Neuronal stem cell (in vitro differentiated cells): ENCODE measurements around the gene COL6A1.
A peak's percentile ranks its signal among the peaks of the same experiment; 100 is the strongest.

Source experiments
- DNase-seq: peaks from one replicate; pipeline ENCODE4 v3.0.0-alpha.2; 2013; ENCODE audit warnings: low spot score
- H2AFZ ChIP-seq: one replicate; pipeline ENCODE4 v1.6.1; 2013; ENCODE audit warnings: mild to moderate bottlenecking, low read length, inconsistent platforms
- H2AK5ac ChIP-seq: 2 replicates; pipeline ENCODE4 v1.6.1; 2013; ENCODE audit warnings: low read depth, mild to moderate bottlenecking, inconsistent platforms, low read length, moderate library complexity, mixed read lengths
- H2BK120ac ChIP-seq: 2 replicates; pipeline ENCODE4 v1.6.1; 2013; ENCODE audit warnings: low read depth, mild to moderate bottlenecking, inconsistent platforms, low read length, moderate library complexity, mixed read lengths
- H2BK12ac ChIP-seq: one replicate; pipeline ENCODE4 v1.6.1; 2013; ENCODE audit warnings: low read length, inconsistent platforms
- H2BK15ac ChIP-seq: 2 replicates; pipeline ENCODE4 v1.6.1; 2013; ENCODE audit warnings: mild to moderate bottlenecking, low read length, inconsistent platforms, mixed read lengths
- H2BK5ac ChIP-seq: one replicate; pipeline ENCODE4 v1.6.1; 2013; ENCODE audit warnings: inconsistent platforms, mild to moderate bottlenecking, low read length, moderate library complexity
- H3K14ac ChIP-seq: one replicate; pipeline ENCODE4 v1.6.1; 2013; ENCODE audit warnings: low read length, inconsistent platforms
- H3K18ac ChIP-seq: 2 replicates; pipeline ENCODE4 v1.6.1; 2013; ENCODE audit warnings: low read length, inconsistent platforms
- H3K23ac ChIP-seq: 2 replicates; pipeline ENCODE4 v1.6.1; 2013; ENCODE audit warnings: low read depth, mild to moderate bottlenecking, mixed read lengths, low read length, inconsistent platforms; ENCODE audit not compliant: poor library complexity
- H3K27ac ChIP-seq: replicated peaks from 3 replicates; pipeline ENCODE4 v1.5.1; 2013; ENCODE audit warnings: low read length, inconsistent platforms
- H3K27me3 ChIP-seq, 3 experiments: 2 replicates each; pipeline ENCODE4 v1.6.1; 2013; ENCODE audit warnings: low read length in 3 of 3, mild to moderate bottlenecking in 2 of 3, inconsistent platforms in 1 of 3, low read depth in 1 of 3, mixed read lengths in 1 of 3, moderate library complexity in 1 of 3; ENCODE audit not compliant: control insufficient read depth in 3 of 3, insufficient read depth in 3 of 3
- H3K36me3 ChIP-seq, 2 donors: replicated peaks in 1 of 2; 2 replicates each; pipeline ENCODE4 v1.6.1; 2013; ENCODE audit warnings: low read length in 2 of 2; ENCODE audit not compliant: control insufficient read depth in 2 of 2, insufficient read depth in 2 of 2
- H3K4ac ChIP-seq: 2 replicates; pipeline ENCODE4 v1.6.1; 2013; ENCODE audit warnings: inconsistent platforms, mild to moderate bottlenecking, low read length, moderate library complexity
- H3K4me1 ChIP-seq, 2 donors: 1 replicate in 1 of 2; 2 replicates in 1 of 2; pipeline ENCODE4 v1.6.1; 2013; ENCODE audit warnings: low read length in 2 of 2, low read depth in 1 of 2; ENCODE audit not compliant: control insufficient read depth in 2 of 2, insufficient read depth in 1 of 2
- H3K4me2 ChIP-seq: one replicate; pipeline ENCODE4 v1.6.1; 2013; ENCODE audit warnings: mild to moderate bottlenecking, low read length, inconsistent platforms; ENCODE audit not compliant: insufficient read depth, poor library complexity, severe bottlenecking
- H3K4me3 ChIP-seq, 2 donors: 2 replicates each; pipeline ENCODE4 v1.5.1; 2013; ENCODE audit warnings: low read length in 2 of 2, mild to moderate bottlenecking in 2 of 2, inconsistent platforms in 1 of 2, moderate library complexity in 1 of 2
- H3K79me1 ChIP-seq: one replicate; pipeline ENCODE4 v1.6.1; 2013; ENCODE audit warnings: low read depth, mild to moderate bottlenecking, inconsistent platforms, low read length, moderate library complexity
- H3K9ac ChIP-seq: one replicate; pipeline ENCODE4 v1.6.1; 2013; ENCODE audit warnings: mild to moderate bottlenecking, low read depth, low read length, inconsistent platforms; ENCODE audit not compliant: poor library complexity
- H3K9me3 ChIP-seq, 2 donors: replicated peaks in 1 of 2; 2 replicates each; pipeline versions ENCODE3 to v1.6.1; 2013; ENCODE audit warnings: low read length in 2 of 2, mild to moderate bottlenecking in 2 of 2, inconsistent platforms in 1 of 2, low read depth in 1 of 2, mixed read lengths in 1 of 2, moderate library complexity in 1 of 2; ENCODE audit not compliant: control insufficient read depth in 2 of 2, insufficient read depth in 1 of 2
- H4K8ac ChIP-seq: one replicate; pipeline ENCODE4 v1.6.1; 2013; ENCODE audit warnings: low read depth, mild to moderate bottlenecking, inconsistent platforms, low read length, moderate library complexity
- H4K91ac ChIP-seq: one replicate; pipeline ENCODE4 v1.6.1; 2013; ENCODE audit warnings: low read length, low read depth, mild to moderate bottlenecking, inconsistent platforms; ENCODE audit not compliant: poor library complexity
- WGBS, 2 donors: extraction: QIAGEN DNeasy Blood & Tissue Kit; methylation state at CpG; one replicate each; pipeline ENCODE4 v1.1.7; 2013; ENCODE audit warnings: missing lambda C conversion rate in 2 of 2, mixed read lengths in 1 of 2; ENCODE audit not compliant: insufficient read length in 2 of 2, insufficient replicate concordance in 1 of 2; ENCODE audit errors: extremely low coverage in 2 of 2; 5-methylcytosine and 5-hydroxymethylcytosine counted together

The COL6A1 gene

GRCh38 chr21:45976701-45977311 lies 4.8 kb upstream of the COL6A1 start:
- H2BK5ac ChIP-seq: no peak overlapping the region
- no peaks in the 10 kb centered on the region for H3K79me1 ChIP-seq
- no peak overlapping the region for H4K8ac ChIP-seq
- DNase-seq: no peak
- no peak overlapping the region for H3K23ac ChIP-seq
- H3K9ac ChIP-seq: no peak overlapping the region
- peak overlapping the region; percentile 92 for H2BK15ac ChIP-seq
- H3K36me3 ChIP-seq: no peaks in the 10 kb centered on the region
- no peak overlapping the region for H3K4ac ChIP-seq
- H3K9me3 ChIP-seq: no peaks in the 10 kb centered on the region
- no peak overlapping the region for H2BK12ac ChIP-seq
- H2AK5ac ChIP-seq: no peak overlapping the region
- no CpG with 5 or more reads among the region's 11 CpGs for WGBS, 2 donors
- H3K4me3 ChIP-seq: no peak overlapping the region
- H2BK120ac ChIP-seq: peak overlapping the region; percentile 81
- no peak overlapping the region for H3K4me2 ChIP-seq
- no peak overlapping the region for H3K14ac ChIP-seq
- H4K91ac ChIP-seq: no peak overlapping the region
- H2AFZ ChIP-seq: no peak overlapping the region
- H3K4me1 ChIP-seq: peaks cover 20% of the 10 kb centered on the region in 2 donors
- H3K27ac ChIP-seq: no peak overlapping the region
- H3K18ac ChIP-seq: peak overlapping the region; percentile 71
- H3K27me3 ChIP-seq: peaks cover 0 to 52% (median 14%) of the 10 kb centered on the region in 3 experiments

GRCh38 chr21:45977396-45977795 lies 4.2 kb upstream of the COL6A1 start:
- no peak overlapping the region for H2AFZ ChIP-seq
- no peaks in the 10 kb centered on the region for H3K36me3 ChIP-seq
- H3K9me3 ChIP-seq: no peaks in the 10 kb centered on the region
- peak overlapping the region; percentile 81 for H2BK120ac ChIP-seq
- peak overlapping the region; percentile 58 for H2BK12ac ChIP-seq
- WGBS, 2 donors: no CpG with 5 or more reads among the region's 5 CpGs
- peak overlapping the region; percentile 92 for H2BK15ac ChIP-seq
- H3K9ac ChIP-seq: no peak overlapping the region
- H3K23ac ChIP-seq: no peak overlapping the region
- H4K91ac ChIP-seq: no peak overlapping the region
- H3K4me2 ChIP-seq: no peak overlapping the region
- peak overlapping the region; percentile 90 for H2AK5ac ChIP-seq
- H3K4ac ChIP-seq: no peak overlapping the region
- no peak overlapping the region for H4K8ac ChIP-seq
- peaks cover 14 to 20% of the 10 kb centered on the region in 2 donors for H3K4me1 ChIP-seq
- H3K27me3 ChIP-seq: peaks cover 0 to 49% (median 10%) of the 10 kb centered on the region in 3 experiments
- H3K14ac ChIP-seq: no peak overlapping the region
- H3K27ac ChIP-seq: no peak overlapping the region
- no peak for DNase-seq
- H3K4me3 ChIP-seq: no peak overlapping the region
- peak overlapping the region; percentile 83 for H3K18ac ChIP-seq
- no peaks in the 10 kb centered on the region for H3K79me1 ChIP-seq
- no peak overlapping the region for H2BK5ac ChIP-seq

- Histone ChIP-seq H2BK15ac (no peak overlapping the region), H3K4me3 (no peak overlapping the region), H3K4ac (no peak overlapping the region), H2BK5ac (no peak overlapping the region), H2AK5ac (peak overlapping the region; percentile 41), H4K8ac (no peak overlapping the region), H2BK120ac (no peak overlapping the region), H3K9me3 (no peaks in the 10 kb centered on the region), H3K4me1 (peaks cover 17 to 22% of the 10 kb centered on the region in 2 donors), H3K79me1 (peaks cover 5% of the 10 kb centered on the region), H3K9ac (peak overlapping the region; percentile 60), H3K36me3 (peaks cover 0 to 2% of the 10 kb centered on the region in 2 donors), H3K27ac (no peak overlapping the region), H2BK12ac (no peak overlapping the region), H3K23ac (no peak overlapping the region), H3K4me2 (no peak overlapping the region), H3K14ac (peak overlapping the region; percentile 39), H3K27me3 (peaks cover 0 to 41% (median 9%) of the 10 kb centered on the region in 3 experiments), H3K18ac (peak overlapping the region; percentile 84), H4K91ac (no peak overlapping the region), H2AFZ (peak overlapping the region; percentile 56)
- WGBS, 2 donors: no CpG with 5 or more reads among the region's 20 CpGs
- no peak for DNase-seq
Measured at GRCh38 chr21:45979141-45979631, 2.4 kb upstream of the COL6A1 start.

- Histone ChIP-seq H4K8ac (no peak overlapping the region), H3K4me3 (no peak overlapping the region), H3K9ac (peak overlapping the region; percentile 60), H3K9me3 (no peaks in the 10 kb centered on the region), H2BK5ac (no peak overlapping the region), H3K14ac (peak overlapping the region; percentile 39), H4K91ac (no peak overlapping the region), H3K4ac (no peak overlapping the region), H2AFZ (peak overlapping the region; percentile 56), H2BK15ac (no peak overlapping the region), H2BK120ac (no peak overlapping the region), H3K36me3 (peaks cover 0 to 7% of the 10 kb centered on the region in 2 donors), H3K79me1 (peaks cover 5% of the 10 kb centered on the region), H3K18ac (no peak overlapping the region), H3K27ac (no peak overlapping the region), H3K4me2 (no peak overlapping the region), H3K4me1 (peaks cover 14 to 19% of the 10 kb centered on the region in 2 donors), H3K27me3 (peaks cover 0 to 36% (median 5%) of the 10 kb centered on the region in 3 experiments), H3K23ac (no peak overlapping the region), H2BK12ac (no peak overlapping the region), H2AK5ac (peak overlapping the region; percentile 41)
- no peak for DNase-seq
- no CpG with 5 or more reads among the region's 7 CpGs for WGBS, 2 donors
Measured at GRCh38 chr21:45979651-45980050, 1.9 kb upstream of the COL6A1 start.
